ENCODE measurements around the gene ARMH2.

The ARMH2 gene

GRCh38 chr6:24798740-24799540, at the start of gene ARMH2:
ARMH2 (minus strand) TSS chr6:24798917; CDS start chr6:24798857, 60 bp downstream.
- DNase-seq (ENCODE audit: low spot score): no peak

DNA sequence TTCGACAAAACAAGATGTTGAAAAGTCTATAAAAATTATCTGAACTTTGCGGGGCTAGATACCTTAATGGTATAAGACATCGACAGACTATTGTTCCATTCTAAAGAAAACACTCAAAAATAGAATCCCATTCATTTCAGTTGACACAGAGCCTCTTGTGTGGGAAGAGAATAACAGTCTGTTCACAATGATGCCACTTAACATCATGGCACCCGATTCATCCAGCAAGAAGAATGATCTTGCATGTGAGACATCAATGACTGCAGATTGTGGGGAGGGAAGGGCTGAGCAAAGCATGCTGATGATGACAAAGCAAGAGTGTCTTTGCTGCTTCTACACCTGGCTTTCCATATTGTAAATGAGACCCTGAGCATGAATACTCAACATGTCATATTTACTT, 49.7 kb upstream of the ARMH2 start:
- no peak for DNase-seq (ENCODE audit: low spot score)

DNA sequence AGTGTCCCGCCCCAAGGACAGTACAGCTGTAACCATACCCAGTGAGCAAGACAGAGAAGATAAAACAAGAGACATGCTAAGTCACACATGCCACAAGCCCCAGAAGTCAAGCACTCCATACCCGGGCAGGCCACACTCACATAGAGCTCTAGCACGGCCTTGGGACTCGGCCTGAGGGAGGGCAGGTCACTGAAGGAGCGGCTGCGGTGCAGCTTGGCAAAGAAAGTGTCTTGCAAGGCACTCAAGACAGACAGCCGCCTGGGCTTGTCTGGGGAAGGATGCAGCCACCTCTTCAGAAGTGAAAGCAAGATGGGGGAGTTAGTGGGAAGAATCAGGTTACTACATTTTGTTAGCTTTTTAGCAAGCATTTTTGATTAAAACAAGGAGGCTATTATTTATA, 48.7 kb upstream of the ARMH2 start:
- DNase-seq (ENCODE audit: low spot score): no peak

DNA sequence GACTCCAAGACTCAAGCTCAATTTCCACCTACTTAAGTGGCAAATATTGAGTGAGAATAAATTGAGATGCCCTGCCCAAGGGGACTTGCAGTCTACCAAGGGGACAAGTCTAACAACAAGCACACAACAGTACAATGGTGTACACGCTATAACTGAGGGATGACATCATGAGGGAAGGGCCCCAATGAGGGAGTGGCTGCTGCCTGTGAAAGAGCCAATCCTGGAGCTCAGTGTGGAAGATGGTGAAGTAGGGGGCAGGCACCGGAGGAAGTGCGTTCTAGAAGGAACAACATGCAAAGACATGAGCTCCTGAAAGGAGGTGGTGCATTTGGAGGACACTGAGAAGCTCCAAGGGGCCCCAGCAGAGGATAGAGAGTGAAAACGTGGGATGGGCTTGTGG, 46.9 kb upstream of the ARMH2 start:
- DNase-seq (ENCODE audit: low spot score): no peak

DNA sequence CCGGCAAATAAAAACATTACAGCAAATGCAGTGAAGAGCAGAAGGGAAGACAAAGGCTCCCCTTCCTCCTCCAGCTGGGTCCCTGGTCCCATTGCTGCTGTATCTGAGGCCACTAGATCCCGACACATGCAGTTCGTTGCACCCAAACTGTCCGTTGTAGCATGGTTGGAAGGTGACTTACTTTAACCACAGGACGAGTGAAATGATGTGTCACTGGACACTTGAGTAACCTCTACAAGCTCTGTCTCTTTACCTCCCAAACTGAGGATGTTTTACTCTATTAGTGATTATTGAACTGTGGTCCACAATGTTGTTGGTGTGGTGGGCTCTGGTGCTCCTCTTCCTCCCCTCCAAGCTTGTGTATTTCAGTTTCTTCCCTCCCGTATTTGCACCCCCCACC, 46.2 kb upstream of the ARMH2 start:
- DNase-seq (ENCODE audit: low spot score): no peak

GRCh38 chr6:24844061-24844460, 45.3 kb upstream of the ARMH2 start:
- DNase-seq (ENCODE audit: low spot score): no peak

DNA sequence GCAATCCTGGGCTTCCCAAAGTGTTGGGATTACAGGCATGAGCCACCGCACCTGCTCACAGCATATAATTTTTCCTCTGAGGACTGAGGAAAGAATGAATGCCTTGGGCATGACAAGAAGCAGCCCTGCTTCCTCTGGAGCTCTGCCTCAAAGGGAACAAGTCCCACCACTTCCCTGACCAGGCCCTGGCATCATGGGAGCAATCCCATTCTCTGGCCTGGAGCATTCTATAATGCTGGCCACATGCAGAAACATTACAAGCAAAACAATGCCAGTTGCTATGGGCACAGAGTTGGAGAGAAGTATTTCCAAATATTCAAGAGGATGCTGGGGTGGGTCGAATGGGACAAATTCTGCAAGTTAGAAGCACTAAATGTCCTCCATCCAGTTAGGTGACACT, 41.5 kb upstream of the ARMH2 start:
- DNase-seq (ENCODE audit: low spot score): no peak

GRCh38 chr6:24838994-24839393, 40.3 kb upstream of the ARMH2 start:
- peak; percentile 42 for DNase-seq (ENCODE audit: low spot score)

DNA sequence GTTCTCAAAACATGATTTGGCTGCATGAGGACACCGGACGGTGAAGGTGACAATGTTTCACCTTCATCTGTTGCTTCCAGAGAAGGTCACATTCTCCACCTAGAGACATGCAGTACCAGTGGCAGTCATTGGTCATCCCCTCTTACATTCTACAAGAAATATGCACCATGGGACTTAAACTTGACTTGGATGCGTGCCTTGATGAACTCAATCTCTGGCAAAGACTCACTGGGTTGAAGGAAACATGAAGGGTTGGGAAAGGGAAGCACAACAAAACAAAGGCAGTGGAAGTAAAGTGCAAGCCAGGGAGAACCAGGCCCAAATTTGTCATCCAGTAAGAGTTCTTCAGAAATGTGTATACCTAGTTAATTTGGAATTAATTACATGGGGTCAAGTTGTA, 39.4 kb upstream of the ARMH2 start:
- DNase-seq (ENCODE audit: low spot score): no peak

GRCh38 chr6:24836109-24836508, 37.4 kb upstream of the ARMH2 start:
- no peak for DNase-seq (ENCODE audit: low spot score)

DNA sequence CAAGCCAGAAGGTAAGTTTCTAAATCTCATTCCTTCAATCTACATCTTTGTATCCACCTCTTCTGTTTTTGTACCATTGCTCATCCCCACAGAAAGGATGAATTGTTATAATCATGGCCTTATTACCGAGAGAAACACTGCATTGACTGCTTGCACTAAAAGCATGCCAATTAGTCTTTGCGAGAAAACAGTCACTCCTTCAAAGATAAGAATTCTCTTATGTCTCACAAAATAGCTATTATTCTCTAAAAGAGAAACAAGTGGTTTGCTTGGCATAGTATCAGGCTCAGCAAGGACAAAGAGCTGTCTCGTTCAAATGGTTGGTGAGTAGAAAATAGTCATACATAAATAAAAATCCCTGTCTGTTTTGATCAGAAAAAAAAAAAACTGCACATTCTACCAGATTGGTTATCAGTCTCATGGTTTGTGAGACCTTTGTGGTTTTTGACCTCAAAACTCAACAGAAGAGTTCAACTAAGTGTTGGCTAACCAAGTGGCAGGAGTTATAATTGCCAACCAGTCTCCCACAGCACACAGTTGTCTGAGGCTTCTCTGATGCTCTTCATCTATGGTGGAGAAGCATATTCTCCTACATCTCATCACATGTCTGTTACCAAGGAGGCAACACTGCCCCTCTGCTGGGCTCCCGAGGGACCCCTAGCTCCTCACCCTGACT, 35.1 kb upstream of the ARMH2 start:
- no peak for DNase-seq (ENCODE audit: low spot score)

DNA sequence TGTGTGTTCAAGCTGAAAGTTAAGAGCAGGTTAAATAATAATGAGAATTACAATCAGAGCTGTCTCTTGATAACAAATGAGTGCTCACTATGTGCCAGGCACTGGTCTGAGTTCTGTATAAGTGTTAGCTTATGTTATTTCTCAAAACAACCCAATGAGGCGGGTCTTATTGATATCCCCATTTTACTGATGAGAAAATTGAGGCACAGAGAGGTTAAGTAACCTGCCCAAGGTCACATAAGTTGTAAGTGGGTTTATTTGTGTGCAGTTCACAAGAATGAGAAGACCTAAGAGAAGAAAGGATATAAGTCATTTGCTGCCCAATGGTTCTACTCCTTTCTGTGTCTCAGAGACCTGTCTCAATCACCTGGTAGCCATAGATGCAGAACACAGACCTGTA, 34.1 kb upstream of the ARMH2 start:
- DNase-seq (ENCODE audit: low spot score): no peak

- no peak for DNase-seq (ENCODE audit: low spot score)
These were observed 33.3 kb upstream of the ARMH2 start for GRCh38 chr6:24831771-24832716.

- no peak for DNase-seq (ENCODE audit: low spot score)
These were observed 30.9 kb upstream of the ARMH2 start for GRCh38 chr6:24829657-24830056.

- no peak for DNase-seq (ENCODE audit: low spot score)
These were observed 29.3 kb upstream of the ARMH2 start for GRCh38 chr6:24827970-24828369.

DNA sequence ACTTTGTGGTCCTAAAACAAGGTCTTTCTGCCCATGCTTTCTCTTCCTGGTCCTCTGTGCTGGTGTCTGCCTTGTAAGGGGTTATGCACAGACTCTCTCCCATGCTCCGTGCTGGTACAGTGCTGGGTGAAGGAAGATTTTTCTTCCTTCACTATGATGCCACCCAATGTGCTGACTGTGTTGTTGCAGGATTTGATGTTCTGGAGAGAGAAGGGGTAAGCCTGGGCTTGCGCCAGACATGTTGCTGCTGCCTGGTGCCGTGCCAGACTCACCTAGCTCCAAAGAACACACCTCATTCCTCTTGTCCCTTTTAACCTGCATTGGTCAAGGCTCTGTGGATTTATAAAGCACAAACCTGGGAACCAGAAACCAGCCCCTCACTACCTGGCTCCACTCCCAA, 28.4 kb upstream of the ARMH2 start:
- DNase-seq (ENCODE audit: low spot score): no peak

DNA sequence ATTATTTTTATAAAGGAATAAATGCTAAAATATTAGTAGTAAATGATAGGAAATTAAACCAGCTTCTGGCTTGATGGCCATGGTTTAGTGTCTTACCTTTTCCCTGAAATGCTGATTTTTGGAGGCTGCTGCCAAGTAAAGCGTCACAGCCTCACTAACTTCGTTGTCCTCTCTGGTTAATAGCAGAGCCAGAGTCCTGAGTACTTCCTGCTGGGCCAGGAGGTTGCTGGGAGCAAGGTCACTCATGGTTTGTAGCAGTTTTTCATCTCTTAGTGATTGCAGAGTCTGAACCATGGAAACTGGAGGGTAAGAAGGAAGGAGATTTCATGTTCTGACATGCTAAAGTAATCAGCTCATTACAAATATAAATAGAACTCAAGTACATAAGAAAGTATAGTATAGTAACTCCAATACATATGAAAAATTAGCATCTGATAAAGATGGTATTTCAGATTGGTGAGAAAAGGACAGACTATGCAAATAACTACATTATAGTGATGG, 26.5 kb upstream of the ARMH2 start:
- DNase-seq (ENCODE audit: low spot score): no peak

GRCh38 chr6:24824142-24824938, 25.6 kb upstream of the ARMH2 start:
- DNase-seq (ENCODE audit: low spot score): no peak

GRCh38 chr6:24823185-24823584, 24.5 kb upstream of the ARMH2 start:
- DNase-seq (ENCODE audit: low spot score): no peak

- DNase-seq (ENCODE audit: low spot score): no peak
These were observed 24.0 kb upstream of the ARMH2 start for GRCh38 chr6:24822696-24823095.

DNA sequence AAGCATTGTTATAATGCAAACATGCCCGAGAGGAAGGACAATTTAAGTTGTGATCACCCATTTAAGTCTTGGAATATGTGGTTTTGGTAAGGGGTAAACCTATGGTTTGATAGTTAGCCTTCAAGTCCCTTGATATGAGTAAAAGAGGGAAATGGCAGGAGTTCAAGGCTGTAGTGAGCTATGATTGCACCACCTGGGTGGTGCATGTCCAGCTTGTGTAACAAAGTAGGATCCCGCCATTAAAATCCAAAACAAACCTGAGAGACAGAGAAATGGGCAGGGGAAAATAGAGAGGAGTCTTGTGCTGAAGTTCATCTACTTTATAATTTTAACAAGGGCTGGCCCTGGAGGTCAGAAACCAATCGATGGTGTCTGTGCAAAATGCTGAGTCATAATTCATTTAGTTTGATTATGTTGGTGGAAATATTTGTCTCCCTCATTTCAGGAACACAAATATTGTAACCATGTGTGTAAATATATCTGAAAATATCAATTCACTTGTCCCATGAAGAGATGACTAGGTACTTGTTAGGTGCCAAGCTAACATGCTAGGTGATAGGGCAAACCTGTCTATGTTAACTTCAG, 23.2 kb upstream of the ARMH2 start:
- DNase-seq (ENCODE audit: low spot score): no peak

Data from CD4-positive, alpha-beta T cell treated with Interleukin-2 at 100 ng/mL for 4 hours (primary cell).